DOHH2 (cell line): ENCODE results near the gene NPY.

Source experiments
- H3F3A ChIP-seq: fragments of 200-600 bp; sonication (generic), shearing (Covaris generic); 2 replicates; pipeline ENCODE4 v1.6.0; 2016; ENCODE audit warnings: antibody characterized with exemption, mild to moderate bottlenecking; ENCODE audit not compliant: control insufficient read depth, insufficient read depth
- H3K27ac ChIP-seq: fragments of 200-600 bp; sonication (generic); 2 replicates; pipeline ENCODE4 v1.5.1; 2014; ENCODE audit warnings: low read depth, mild to moderate bottlenecking, low read length, moderate library complexity
- H3K27me3 ChIP-seq: fragments of 200-600 bp; sonication (generic); 2 replicates; pipeline ENCODE4 v1.6.1; 2014; ENCODE audit warnings: mild to moderate bottlenecking, low read length, mixed read lengths; ENCODE audit not compliant: control insufficient read depth
- H3K36me3 ChIP-seq: fragments of 200-600 bp; sonication (generic); 2 replicates; pipeline ENCODE4 v1.6.1; 2014; ENCODE audit warnings: mild to moderate bottlenecking, low read length, moderate library complexity, mixed read lengths; ENCODE audit not compliant: control insufficient read depth
- H3K4me1 ChIP-seq: fragments of 200-600 bp; sonication (generic); 2 replicates; pipeline ENCODE4 v1.6.1; 2014; ENCODE audit warnings: mild to moderate bottlenecking, low read length, mixed read lengths; ENCODE audit not compliant: control insufficient read depth
- H3K4me2 ChIP-seq: fragments of 200-600 bp; sonication (generic); 2 replicates; pipeline ENCODE4 v1.6.0; 2014; ENCODE audit warnings: mild to moderate bottlenecking, low read length, moderate library complexity
- H3K4me3 ChIP-seq: fragments of 200-600 bp; sonication (generic); 2 replicates; pipeline ENCODE4 v1.5.1; 2014; ENCODE audit warnings: mild to moderate bottlenecking, low read length, mixed read lengths
- H3K79me2 ChIP-seq: fragments of 200-600 bp; sonication (generic); 2 replicates; pipeline ENCODE4 v1.6.1; 2014; ENCODE audit warnings: mild to moderate bottlenecking, low read length, mixed read lengths; ENCODE audit not compliant: control insufficient read depth
- H3K9me2 ChIP-seq: fragments of 200-600 bp; sonication (generic); replicated peaks from 2 replicates; pipeline ENCODE4 v1.6.1; 2014; ENCODE audit warnings: mild to moderate bottlenecking, low read length, mixed read lengths; ENCODE audit not compliant: control insufficient read depth
- H3K9me3 ChIP-seq: fragments of 200-600 bp; sonication (generic); 2 replicates; pipeline ENCODE4 v1.6.1; 2014; ENCODE audit warnings: antibody characterized with exemption, low read length, mixed read lengths; ENCODE audit not compliant: control insufficient read depth, insufficient read depth
- H4K20me1 ChIP-seq: fragments of 200-600 bp; sonication (generic); 2 replicates; pipeline ENCODE4 v1.6.0; 2014; ENCODE audit warnings: low read depth, mild to moderate bottlenecking, antibody characterized with exemption, low read length, moderate library complexity; ENCODE audit not compliant: control insufficient read depth, insufficient read depth
- CTCF ChIP-seq: fragments of 200-600 bp; sonication (generic); IDR thresholded peaks from one replicate; pipeline ENCODE4 v1.5.1; 2014; ENCODE audit warnings: antibody characterized with exemption, mild to moderate bottlenecking, low read depth, low read length; ENCODE audit not compliant: poor library complexity, severe bottlenecking
- EZH2phosphoT487 ChIP-seq: fragments of 200-600 bp; sonication (generic); IDR thresholded peaks from 2 replicates; pipeline ENCODE4 v1.6.1; 2017; ENCODE audit warnings: borderline replicate concordance, mild to moderate bottlenecking, antibody characterized with exemption, low read length, moderate library complexity, mixed read lengths

NPY gene

GRCh38 chr7:24319209-24319608, 35.2 kb downstream of the NPY start:
- Histone ChIP-seq H3K4me1 (peaks cover under 1% of the 10 kb centered on the region; the same call in 1 of the 2 replicates), H3F3A (no peaks in the 10 kb centered on the region), H3K9me2 (no peaks in the 10 kb centered on the region), H3K79me2 (no peaks in the 10 kb centered on the region), H3K4me2 (no peak overlapping the region), H3K27ac (no peak overlapping the region), H3K4me3 (no peak overlapping the region), H3K9me3 (no peaks in the 10 kb centered on the region), H4K20me1 (no peaks in the 10 kb centered on the region), H3K36me3 (no peaks in the 10 kb centered on the region), H3K27me3 (peaks cover 12% of the 10 kb centered on the region)
- no peak for TF ChIP-seq CTCF
- TF ChIP-seq EZH2phosphoT487 = no peak

GRCh38 chr7:24323961-24324480, 40.0 kb downstream of the NPY start:
- H3K4me1 ChIP-seq = peaks cover 37% of the 10 kb centered on the region
- no peaks in the 10 kb centered on the region for H3K79me2 ChIP-seq
- H3F3A ChIP-seq = no peaks in the 10 kb centered on the region
- H3K27ac ChIP-seq = no peak overlapping the region
- H3K4me2 ChIP-seq = no peak overlapping the region
- no peaks in the 10 kb centered on the region for H3K36me3 ChIP-seq
- H3K9me3 ChIP-seq = no peaks in the 10 kb centered on the region
- no peaks in the 10 kb centered on the region for H4K20me1 ChIP-seq
- H3K4me3 ChIP-seq = no peak overlapping the region
- no peaks in the 10 kb centered on the region for H3K9me2 ChIP-seq
- TF ChIP-seq EZH2phosphoT487 (no peak), CTCF (no peak)
- H3K27me3 ChIP-seq = peaks cover 6% of the 10 kb centered on the region; the same call in 1 of the 2 replicates

- no peak for TF ChIP-seq EZH2phosphoT487
- no peak for TF ChIP-seq CTCF
- peak overlapping the region; percentile 38 for H3K4me3 ChIP-seq
- peak overlapping the region; percentile 52 for H3K4me2 ChIP-seq
- 0 out of 2 replicates have a peak overlapping the region, but pooled peaks have one; percentile 3 for H3K27ac ChIP-seq
- no peaks in the 10 kb centered on the region; the same call in 1 of the 2 replicates for H3K27me3 ChIP-seq
- no peaks in the 10 kb centered on the region for H4K20me1 ChIP-seq
- H3K79me2 ChIP-seq = no peaks in the 10 kb centered on the region
- H3K4me1 ChIP-seq = peaks cover 37% of the 10 kb centered on the region
- no peaks in the 10 kb centered on the region for H3F3A ChIP-seq
- H3K9me3 ChIP-seq = no peaks in the 10 kb centered on the region
- no peaks in the 10 kb centered on the region for H3K9me2 ChIP-seq
- no peaks in the 10 kb centered on the region for H3K36me3 ChIP-seq
These were observed 41.7 kb downstream of the NPY start for GRCh38 chr7:24325708-24326107.
